T-helper 1 cell treated with Interleukin-12 subunit alpha and Interleukin-12 subunit beta and Interleukin-4 antibody, amounts not matched to agents 30 ng/mL and 1 ng/mL, for 36 hours (primary cell): ENCODE data around the gene BCL2. TPM values are rescaled to one million over a fixed set of nuclear protein-coding genes. Genes with fewer than 3 reads are reported as not detected.

Experiments used
- intact Hi-C: fragments of 100-400 bp; cut with micrococcal nuclease; formaldehyde crosslinking; loops from one replicate; pipeline ENCODE4 v1.15.1; 2024
- total RNA-seq: library from RNA; stranded (reverse); gene quantifications from 2 replicates; pipeline ENCODE4 v1.2.3, GENCODE V29; 2022

The BCL2 gene
- total RNA-seq, 1 donor from 2014 or later = 148 TPM

- intact Hi-C loops = loop anchor here (10.0 kb wide), 1 partner anchor 465 kb away; no protein-coding TSS in a partner anchor
These were observed 10.0 kb upstream of the BCL2 start for GRCh38 chr18:63329431-63330145.

DNA sequence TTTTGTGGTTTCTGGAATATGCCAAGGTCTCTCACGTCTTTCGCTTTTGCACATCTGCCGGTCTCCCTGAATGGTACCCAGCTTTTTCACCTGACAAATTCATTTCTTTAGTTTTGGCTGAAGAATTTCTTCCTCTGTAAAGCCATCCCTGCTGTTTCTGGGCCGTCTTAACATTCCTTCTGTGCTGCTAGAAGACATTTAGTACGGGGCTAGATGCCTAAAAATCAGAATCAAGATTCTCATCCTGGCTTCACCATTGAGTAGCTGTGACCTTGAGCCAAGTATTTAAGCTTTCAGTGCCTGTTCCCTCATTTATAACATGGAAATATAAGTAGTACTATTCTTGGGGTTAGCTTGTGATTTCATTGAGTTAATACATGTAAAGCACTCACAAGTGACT is 6.4 kb upstream of the BCL2 start:
- intact Hi-C loops = loop anchor here (10.0 kb wide), 1 partner anchor 461 kb away; no protein-coding TSS in a partner anchor

DNA sequence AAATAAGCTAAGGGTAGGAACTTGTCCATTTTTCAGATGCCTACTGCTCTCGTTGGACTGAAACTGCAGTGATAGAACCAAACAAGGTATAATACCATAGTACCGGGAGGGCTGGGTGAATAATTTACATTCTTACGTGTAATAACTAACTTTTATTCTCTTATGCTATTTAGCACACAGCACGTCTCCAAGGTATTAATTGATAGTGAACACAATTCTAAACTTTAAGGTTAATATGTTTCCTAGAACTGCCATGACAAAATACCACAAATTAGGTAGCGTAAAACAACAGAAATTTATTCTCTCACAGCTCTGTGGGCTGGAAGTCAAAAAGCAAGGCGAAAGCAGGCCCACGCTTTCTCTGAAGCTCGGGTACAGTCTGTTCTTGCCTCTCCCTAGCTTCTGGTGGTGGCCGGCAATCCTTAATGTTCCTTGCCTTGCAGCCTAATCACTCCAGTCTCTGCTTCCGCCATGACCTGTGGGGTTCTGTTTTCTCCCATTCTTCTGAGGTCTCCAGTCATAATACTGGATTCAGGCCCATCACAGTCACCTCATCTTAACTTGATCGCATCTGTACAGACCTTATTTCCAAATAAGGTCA is 5.6 kb upstream of the BCL2 start:
- intact Hi-C loops = loop anchor here (10.0 kb wide), 1 partner anchor 460 kb away; no protein-coding TSS in a partner anchor

GRCh38 chr18:63322908-63323634 is 3.5 kb upstream of the BCL2 start:
- intact Hi-C loops = loop anchor here (1.0 to 10.0 kb wide), 8 partner anchors 17 to 458 kb away; no protein-coding TSS in a partner anchor

DNA sequence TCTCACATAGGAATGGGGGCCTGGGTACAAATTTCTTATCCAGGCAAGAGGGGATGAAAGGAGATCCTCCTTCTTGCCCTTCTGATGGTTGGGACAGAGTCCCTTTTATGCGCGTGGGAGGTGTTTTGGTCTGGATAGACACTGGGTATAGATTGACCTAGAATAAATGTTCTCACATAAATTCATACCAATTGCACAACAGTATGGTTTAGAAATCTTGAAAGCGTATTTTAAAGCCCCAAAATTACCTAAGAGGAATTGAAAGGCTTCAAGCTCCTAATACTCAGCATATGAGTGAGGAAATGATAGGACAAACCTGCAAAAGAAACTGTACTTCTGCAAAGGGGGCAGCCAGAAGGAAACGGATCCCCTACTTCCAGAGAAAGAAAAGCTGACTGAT is 2.6 kb upstream of the BCL2 start:
- intact Hi-C loops = loop anchor here (10.0 kb wide), 1 partner anchor 457 kb away; no protein-coding TSS in a partner anchor

- intact Hi-C loops = loop anchor here (2.0 to 10.0 kb wide), 2 partner anchors 456 to 798 kb away; partner anchors contain the start of gene ZCCHC2
These were observed 1.7 kb upstream of the BCL2 start for GRCh38 chr18:63321291-63321690.

DNA sequence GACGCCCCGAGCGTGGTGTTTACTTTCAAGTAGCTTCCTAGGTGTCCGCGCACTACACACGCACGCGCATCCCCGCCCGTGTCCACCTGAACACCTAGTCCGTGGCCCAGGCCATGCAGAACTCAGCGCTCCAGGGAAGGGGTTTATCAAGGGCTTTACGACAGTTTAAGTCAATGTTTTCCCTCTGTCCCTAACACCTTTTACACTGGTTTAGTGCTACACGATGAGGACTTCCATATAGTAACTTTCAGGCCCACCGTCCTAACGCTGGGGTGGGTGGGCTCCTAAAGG is 1.4 kb upstream of the BCL2 start:
- intact Hi-C loops = loop anchor here (1.0 to 10.0 kb wide), 8 partner anchors 46 to 1134 kb away; partner anchors contain the start of genes KDSR, PHLPP1, PIGN and RELCH

- intact Hi-C loops = loop anchor here (1.0 to 10.0 kb wide), 8 partner anchors 47 to 1133 kb away; partner anchors contain the start of genes KDSR, PHLPP1, PIGN and RELCH
These were observed 780 bp upstream of the BCL2 start for GRCh38 chr18:63320123-63320974.

GRCh38 chr18:63318889-63319382 is 633 bp downstream of the BCL2 start:
- intact Hi-C loops = loop anchor here (1.0 to 5.0 kb wide), 4 partner anchors 67 to 158 kb away; no protein-coding TSS in a partner anchor

DNA sequence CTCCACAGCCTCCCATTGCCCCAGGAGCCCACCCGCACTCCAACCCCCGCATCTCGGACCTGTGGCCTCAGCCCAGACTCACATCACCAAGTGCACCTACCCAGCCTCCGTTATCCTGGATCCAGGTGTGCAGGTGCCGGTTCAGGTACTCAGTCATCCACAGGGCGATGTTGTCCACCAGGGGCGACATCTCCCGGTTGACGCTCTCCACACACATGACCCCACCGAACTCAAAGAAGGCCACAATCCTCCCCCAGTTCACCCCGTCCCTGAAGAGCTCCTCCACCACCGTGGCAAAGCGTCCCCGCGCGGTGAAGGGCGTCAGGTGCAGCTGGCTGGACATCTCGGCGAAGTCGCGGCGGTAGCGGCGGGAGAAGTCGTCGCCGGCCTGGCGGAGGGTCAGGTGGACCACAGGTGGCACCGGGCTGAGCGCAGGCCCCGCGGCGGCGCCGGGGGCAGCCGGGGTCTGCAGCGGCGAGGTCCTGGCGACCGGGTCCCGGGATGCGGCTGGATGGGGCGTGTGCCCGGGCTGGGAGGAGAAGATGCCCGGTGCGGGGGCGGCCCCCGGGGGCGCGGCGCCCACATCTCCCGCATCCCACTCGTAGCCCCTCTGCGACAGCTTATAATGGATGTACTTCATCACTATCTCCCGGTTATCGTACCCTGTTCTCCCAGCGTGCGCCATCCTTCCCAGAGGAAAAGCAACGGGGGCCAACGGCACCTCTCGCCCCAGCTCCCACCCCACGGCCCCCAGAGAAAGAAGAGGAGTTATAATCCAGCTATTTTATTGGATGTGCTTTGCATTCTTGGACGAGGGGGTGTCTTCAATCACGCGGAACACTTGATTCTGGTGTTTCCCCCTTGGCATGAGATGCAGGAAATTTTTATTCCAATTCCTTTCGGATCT is 1.3 kb downstream of the BCL2 start:
- intact Hi-C loops = loop anchor here (1.0 to 5.0 kb wide), 6 partner anchors 9 to 187 kb away; no protein-coding TSS in a partner anchor

DNA sequence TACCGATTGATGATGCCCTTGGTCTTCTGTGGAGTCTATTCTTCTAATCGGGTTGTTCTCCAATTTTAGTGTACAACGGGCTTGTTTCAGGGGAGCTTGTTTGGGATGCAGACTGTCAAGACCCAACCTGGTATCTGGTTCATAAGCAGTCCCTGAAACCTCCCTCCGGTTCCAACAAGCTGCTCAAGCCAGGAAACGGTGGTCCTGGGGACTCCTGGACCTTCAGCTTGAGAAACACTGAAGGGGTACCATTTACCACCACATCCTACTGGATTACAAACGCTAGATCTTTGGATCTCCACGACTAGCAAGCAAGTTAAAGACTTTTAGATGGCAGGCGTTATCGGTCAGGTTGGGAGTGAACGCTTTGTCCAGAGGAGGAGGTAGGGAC is 2.0 kb downstream of the BCL2 start:
- intact Hi-C loops = loop anchor here (1.0 to 5.0 kb wide), 5 partner anchors 8 to 186 kb away; no protein-coding TSS in a partner anchor

DNA sequence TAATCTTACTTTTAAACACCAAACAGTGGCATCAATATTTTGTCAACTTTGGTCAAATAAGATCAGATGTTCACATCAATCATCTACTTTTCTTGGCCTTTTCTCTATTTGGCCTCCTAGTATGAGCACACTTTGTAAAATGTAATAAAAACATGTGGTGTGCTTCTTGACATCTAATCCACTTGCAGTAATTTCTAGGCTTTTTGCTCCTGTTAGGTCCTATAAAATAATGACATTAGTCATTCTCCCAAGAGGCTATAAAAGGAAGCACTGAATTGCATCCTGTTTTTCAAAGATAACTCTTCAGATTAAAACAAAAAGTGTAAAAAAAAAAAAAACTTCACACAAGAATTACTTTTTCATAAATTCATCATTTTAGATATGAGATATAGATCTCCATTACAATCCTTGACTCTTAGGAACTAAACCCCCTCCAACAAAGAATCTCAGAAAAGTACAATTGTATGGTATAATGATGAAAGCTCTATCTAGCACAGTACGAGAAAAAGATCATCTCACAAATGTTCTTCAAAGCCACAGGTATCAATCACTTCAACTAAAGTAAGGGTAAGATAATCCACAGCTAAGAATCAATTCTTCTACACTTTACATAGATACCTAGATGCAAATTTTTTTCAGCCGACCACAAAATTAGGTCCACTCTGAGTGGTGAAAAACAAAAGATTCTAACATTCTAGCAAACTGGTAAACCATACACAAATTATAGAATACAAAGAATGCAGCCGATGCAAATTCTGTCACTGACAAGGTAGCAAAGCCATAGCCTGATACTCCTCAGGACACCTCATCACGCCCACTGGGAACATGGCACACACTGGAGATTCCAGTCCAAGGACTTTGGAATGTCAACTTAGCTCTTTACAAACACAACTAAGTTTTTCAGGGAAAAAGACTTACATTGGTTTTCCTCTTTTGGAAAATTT is 2.7 kb downstream of the BCL2 start:
- intact Hi-C loops = loop anchor here (1.0 to 5.0 kb wide), 6 partner anchors 8 to 186 kb away; no protein-coding TSS in a partner anchor

DNA sequence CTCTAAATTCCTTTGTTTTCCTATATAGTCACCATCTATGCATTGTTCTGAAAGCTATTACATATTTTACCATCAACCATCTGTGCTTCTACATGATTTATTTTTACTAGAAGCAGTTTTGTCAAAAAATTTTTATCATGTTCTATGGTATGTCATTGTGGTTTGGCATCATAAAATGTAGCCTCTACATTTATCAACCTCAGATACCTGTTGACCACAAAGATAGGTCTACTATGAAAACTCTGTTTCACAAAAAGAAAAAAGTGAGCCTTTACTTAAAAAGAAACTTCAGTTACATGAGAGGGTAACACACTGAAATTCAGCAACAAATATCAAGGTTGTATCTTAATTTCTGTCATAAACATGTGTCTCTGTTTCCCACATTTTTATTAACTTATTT is 3.7 kb downstream of the BCL2 start:
- intact Hi-C loops = loop anchor here (1.0 to 5.0 kb wide), 2 partner anchors 48 to 64 kb away; no protein-coding TSS in a partner anchor

DNA sequence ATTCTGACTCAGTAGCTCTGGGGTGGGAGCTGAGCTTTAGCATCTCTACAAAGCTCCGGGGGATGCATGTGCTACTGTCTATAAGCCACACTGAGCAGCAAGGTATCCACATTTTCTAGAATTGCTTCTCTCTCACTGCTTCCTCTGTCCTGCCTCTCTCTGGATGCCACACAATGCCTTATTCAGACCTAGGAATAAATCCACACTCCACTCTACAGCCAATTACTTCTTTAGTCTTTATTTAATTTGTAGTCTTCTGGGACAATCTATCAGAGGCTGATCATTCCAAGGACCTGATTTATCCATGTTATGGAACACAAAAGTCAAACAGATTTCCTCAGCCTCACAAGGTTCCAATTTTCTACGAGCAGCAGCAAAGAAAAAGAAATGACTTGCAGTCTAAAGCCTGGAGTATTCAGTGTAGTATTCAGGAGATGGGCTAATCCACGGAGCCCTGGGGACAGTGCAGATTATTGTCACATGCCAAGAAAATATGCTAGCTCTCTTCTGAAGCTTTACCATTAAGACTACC is 4.4 kb downstream of the BCL2 start:
- intact Hi-C loops = loop anchor here (5.0 kb wide), 1 partner anchor 63 kb away; no protein-coding TSS in a partner anchor

GRCh38 chr18:63314062-63314790 is 5.3 kb downstream of the BCL2 start:
- intact Hi-C loops = no loop called here

DNA sequence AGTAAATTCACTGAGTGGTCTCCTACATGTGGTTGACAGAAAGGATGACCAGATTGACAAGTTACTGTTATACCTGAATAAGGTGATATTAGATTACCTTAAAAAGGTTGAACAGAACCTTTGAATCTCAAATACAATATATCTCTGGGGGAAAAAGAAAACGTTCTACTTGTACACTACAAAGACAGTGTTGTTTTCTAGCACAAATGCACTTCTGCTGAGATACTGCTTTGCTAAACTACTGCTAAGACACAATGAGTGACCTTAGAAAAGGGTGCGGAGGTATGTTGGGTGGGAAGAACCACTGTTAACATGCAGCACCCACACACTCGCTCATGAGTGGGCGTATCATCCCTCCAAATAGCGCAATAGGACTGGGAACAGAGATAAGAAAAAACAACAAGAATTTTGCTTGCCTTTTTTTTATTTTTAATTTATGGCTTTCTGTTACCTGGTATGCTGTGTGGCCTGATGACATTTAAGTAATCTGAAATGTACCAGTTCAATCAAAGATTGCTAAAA is 6.1 kb downstream of the BCL2 start:
- intact Hi-C loops = no loop called here
